ENCODE measurements around the gene SDHC. TPM values are rescaled to one million over a fixed set of nuclear protein-coding genes. Genes with fewer than 3 reads are reported as not detected.

Gene SDHC
- total and polyA plus RNA-seq, 2 of the 13 experiments (the other 11 are each of a cell fraction or from before 2014, with no cell fraction given): 27.1 to 229 TPM

DNA sequence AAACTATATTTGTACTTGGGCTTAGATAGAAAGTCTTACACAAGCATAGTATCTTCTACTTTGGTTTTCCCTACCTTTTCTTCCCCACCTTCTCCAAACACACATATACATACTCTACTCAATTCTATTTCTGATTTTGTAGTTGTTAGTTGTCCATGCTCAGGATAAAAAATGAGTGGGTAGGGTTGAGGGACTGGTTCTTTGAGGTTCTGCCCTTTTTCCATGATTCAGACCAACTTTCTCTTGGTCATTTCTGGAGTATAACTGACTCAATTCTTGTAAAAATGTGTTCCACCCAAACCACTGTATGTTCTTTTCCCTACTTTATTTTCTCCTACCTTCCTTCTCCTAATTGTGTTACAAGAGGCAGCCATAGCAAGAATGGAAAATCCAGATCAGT lies 50.2 kb downstream of the SDHC start:
- ChIA-PET POLR2A (no interaction called here), CTCF (ENCODE audit: low intra/inter-chr PET ratio, low total read pairs) (no interaction called here)
- FAIRE-seq (no peak), DNase-seq (ENCODE audit: low spot score) (no peak), ATAC-seq (no peak)
- H3K36me3 ChIP-seq (replicated peaks in 1 of 2; ENCODE audit: control insufficient read depth in 1 of 2, insufficient read depth in 2 of 2, low read length in 2 of 2): peaks cover 4 to 40% of the 10 kb centered on the region in 2 experiments
- in situ Hi-C loops (cut with HindIII; ENCODE audit: extremely low pct_ligation_motif_present, low pct_unique_long_range_greater_than_20kb): no loop called here
- H3K27me3 ChIP-seq (ENCODE audit: control insufficient read depth in 1 of 2, insufficient read depth in 2 of 2, low read length in 2 of 2): no peaks in the 10 kb centered on the region
- H3K4me2 ChIP-seq (ENCODE audit: low read depth, low read length): no peak overlapping the region
- H3K27ac ChIP-seq (ENCODE audit: extremely low read length, insufficient read depth, low read length): no peak overlapping the region
- no peaks in the 10 kb centered on the region for H3K9me3 ChIP-seq (ENCODE audit: low read length)
- no peak overlapping the region for H2AFZ ChIP-seq (ENCODE audit: low read length)
- no peak overlapping the region for H3K4me3 ChIP-seq (replicated peaks in 1 of 3; ENCODE audit: insufficient read depth in 1 of 3, low read depth in 2 of 3, low read length in 3 of 3)
- TF ChIP-seq, protein P1, sequence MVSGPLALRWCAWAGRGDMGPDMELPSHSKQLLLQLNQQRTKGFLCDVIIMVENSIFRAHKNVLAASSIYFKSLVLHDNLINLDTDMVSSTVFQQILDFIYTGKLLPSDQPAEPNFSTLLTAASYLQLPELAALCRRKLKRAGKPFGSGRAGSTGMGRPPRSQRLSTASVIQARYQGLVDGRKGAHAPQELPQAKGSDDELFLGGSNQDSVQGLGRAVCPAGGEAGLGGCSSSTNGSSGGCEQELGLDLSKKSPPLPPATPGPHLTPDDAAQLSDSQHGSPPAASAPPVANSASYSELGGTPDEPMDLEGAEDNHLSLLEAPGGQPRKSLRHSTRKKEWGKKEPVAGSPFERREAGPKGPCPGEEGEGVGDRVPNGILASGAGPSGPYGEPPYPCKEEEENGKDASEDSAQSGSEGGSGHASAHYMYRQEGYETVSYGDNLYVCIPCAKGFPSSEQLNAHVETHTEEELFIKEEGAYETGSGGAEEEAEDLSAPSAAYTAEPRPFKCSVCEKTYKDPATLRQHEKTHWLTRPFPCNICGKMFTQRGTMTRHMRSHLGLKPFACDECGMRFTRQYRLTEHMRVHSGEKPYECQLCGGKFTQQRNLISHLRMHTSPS (CRISPR knock-in tag; IDR thresholded peaks at IDR 0.05; ENCODE audit: low read depth): no peak
- TF ChIP-seq KDM6A (CRISPR knock-in tag; IDR thresholded peaks at IDR 0.05; ENCODE audit: low read depth) (no peak), MAZ (IDR thresholded peaks at IDR 0.05; ENCODE audit: borderline replicate concordance, low read depth, low read length) (no peak), MAZ (CRISPR knock-in tag; IDR thresholded peaks at IDR 0.05; ENCODE audit: low read depth) (no peak), ZNF557 (CRISPR knock-in tag; IDR thresholded peaks at IDR 0.05) (no peak), GATAD2A (CRISPR knock-in tag; IDR thresholded peaks at IDR 0.05) (no peak), NR2F2 (IDR thresholded peaks at IDR 0.05; ENCODE audit: borderline replicate concordance, low read depth) (no peak), POLR2AphosphoS2 (IDR thresholded peaks at IDR 0.05; ENCODE audit: low read depth, low read length) (no peak), ZNF572 (CRISPR knock-in tag; IDR thresholded peaks at IDR 0.05) (no peak), NCOR1 (IDR thresholded peaks at IDR 0.05; ENCODE audit: borderline replicate concordance, low read length) (no peak), CBX5 (CRISPR knock-in tag; IDR thresholded peaks at IDR 0.05; ENCODE audit: borderline replicate concordance) (no peak), ZNF441 (CRISPR knock-in tag; IDR thresholded peaks at IDR 0.05; ENCODE audit: borderline replicate concordance) (no peak), RBM39 (IDR thresholded peaks at IDR 0.05; ENCODE audit: low read depth, low read length, poor library complexity, severe bottlenecking) (no peak)
- TF ChIP-seq, protein P2, sequence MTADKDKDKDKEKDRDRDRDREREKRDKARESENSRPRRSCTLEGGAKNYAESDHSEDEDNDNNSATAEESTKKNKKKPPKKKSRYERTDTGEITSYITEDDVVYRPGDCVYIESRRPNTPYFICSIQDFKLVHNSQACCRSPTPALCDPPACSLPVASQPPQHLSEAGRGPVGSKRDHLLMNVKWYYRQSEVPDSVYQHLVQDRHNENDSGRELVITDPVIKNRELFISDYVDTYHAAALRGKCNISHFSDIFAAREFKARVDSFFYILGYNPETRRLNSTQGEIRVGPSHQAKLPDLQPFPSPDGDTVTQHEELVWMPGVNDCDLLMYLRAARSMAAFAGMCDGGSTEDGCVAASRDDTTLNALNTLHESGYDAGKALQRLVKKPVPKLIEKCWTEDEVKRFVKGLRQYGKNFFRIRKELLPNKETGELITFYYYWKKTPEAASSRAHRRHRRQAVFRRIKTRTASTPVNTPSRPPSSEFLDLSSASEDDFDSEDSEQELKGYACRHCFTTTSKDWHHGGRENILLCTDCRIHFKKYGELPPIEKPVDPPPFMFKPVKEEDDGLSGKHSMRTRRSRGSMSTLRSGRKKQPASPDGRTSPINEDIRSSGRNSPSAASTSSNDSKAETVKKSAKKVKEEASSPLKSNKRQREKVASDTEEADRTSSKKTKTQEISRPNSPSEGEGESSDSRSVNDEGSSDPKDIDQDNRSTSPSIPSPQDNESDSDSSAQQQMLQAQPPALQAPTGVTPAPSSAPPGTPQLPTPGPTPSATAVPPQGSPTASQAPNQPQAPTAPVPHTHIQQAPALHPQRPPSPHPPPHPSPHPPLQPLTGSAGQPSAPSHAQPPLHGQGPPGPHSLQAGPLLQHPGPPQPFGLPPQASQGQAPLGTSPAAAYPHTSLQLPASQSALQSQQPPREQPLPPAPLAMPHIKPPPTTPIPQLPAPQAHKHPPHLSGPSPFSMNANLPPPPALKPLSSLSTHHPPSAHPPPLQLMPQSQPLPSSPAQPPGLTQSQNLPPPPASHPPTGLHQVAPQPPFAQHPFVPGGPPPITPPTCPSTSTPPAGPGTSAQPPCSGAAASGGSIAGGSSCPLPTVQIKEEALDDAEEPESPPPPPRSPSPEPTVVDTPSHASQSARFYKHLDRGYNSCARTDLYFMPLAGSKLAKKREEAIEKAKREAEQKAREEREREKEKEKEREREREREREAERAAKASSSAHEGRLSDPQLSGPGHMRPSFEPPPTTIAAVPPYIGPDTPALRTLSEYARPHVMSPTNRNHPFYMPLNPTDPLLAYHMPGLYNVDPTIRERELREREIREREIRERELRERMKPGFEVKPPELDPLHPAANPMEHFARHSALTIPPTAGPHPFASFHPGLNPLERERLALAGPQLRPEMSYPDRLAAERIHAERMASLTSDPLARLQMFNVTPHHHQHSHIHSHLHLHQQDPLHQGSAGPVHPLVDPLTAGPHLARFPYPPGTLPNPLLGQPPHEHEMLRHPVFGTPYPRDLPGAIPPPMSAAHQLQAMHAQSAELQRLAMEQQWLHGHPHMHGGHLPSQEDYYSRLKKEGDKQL (CRISPR knock-in tag; IDR thresholded peaks at IDR 0.05; ENCODE audit: low read depth): no peak
- TF ChIP-seq, protein P3, sequence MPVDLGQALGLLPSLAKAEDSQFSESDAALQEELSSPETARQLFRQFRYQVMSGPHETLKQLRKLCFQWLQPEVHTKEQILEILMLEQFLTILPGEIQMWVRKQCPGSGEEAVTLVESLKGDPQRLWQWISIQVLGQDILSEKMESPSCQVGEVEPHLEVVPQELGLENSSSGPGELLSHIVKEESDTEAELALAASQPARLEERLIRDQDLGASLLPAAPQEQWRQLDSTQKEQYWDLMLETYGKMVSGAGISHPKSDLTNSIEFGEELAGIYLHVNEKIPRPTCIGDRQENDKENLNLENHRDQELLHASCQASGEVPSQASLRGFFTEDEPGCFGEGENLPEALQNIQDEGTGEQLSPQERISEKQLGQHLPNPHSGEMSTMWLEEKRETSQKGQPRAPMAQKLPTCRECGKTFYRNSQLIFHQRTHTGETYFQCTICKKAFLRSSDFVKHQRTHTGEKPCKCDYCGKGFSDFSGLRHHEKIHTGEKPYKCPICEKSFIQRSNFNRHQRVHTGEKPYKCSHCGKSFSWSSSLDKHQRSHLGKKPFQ (CRISPR knock-in tag; IDR thresholded peaks at IDR 0.05; ENCODE audit: insufficient replicate concordance): no peak
- TF ChIP-seq, protein P4, sequence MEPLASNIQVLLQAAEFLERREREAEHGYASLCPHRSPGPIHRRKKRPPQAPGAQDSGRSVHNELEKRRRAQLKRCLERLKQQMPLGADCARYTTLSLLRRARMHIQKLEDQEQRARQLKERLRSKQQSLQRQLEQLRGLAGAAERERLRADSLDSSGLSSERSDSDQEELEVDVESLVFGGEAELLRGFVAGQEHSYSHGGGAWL (CRISPR knock-in tag; IDR thresholded peaks at IDR 0.05): no peak
- TF ChIP-seq, protein P5, sequence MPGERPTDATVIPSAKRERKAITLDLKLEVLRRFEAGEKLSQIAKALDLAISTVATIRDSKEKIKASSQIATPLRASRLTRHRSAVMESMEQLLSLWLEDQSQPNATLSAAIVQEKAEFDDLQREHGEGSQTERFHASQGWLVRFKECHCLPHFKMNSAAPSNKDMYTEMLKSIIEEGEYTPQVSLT (CRISPR knock-in tag; IDR thresholded peaks at IDR 0.05; ENCODE audit: borderline replicate concordance, low read depth): no peak
- H3K9ac ChIP-seq (ENCODE audit: insufficient read depth, low read depth, low read length): no peak overlapping the region
- H4K20me1 ChIP-seq (ENCODE audit: insufficient read depth, low read length): no peaks in the 10 kb centered on the region
- peaks cover 23% of the 10 kb centered on the region for H3K4me1 ChIP-seq (ENCODE audit: insufficient read depth, low read length)
- H3K79me2 ChIP-seq (ENCODE audit: insufficient read depth, low read length): no peaks in the 10 kb centered on the region
- BruUV-seq (replicated peaks): no TSS peak
- intact Hi-C loops (cut with micrococcal nuclease; ENCODE audit: unreplicated experiment): no loop called here
